ENCODE results near the gene KNSTRN. TPM values are rescaled to one million over a fixed set of nuclear protein-coding genes. Genes with fewer than 3 reads are reported as not detected.

Gene KNSTRN
- total RNA-seq, 2 donors from 2014 or later = 5.4 to 8.4 TPM

GRCh38 chr15:40361640-40362039 lies 20.9 kb upstream of the KNSTRN start:
- DNase-seq (ENCODE audit: low spot score) = no peak
- intact Hi-C loops (cut with DNase I) = no loop called here

- intact Hi-C loops (cut with DNase I) = loop anchor here in 1 of 2 donors (2.0 kb wide), 1 partner anchor 55 kb away; no protein-coding TSS in a partner anchor
- no peak for DNase-seq (ENCODE audit: low spot score)
Measured at GRCh38 chr15:40363611-40364010, 18.9 kb upstream of the KNSTRN start.

DNA sequence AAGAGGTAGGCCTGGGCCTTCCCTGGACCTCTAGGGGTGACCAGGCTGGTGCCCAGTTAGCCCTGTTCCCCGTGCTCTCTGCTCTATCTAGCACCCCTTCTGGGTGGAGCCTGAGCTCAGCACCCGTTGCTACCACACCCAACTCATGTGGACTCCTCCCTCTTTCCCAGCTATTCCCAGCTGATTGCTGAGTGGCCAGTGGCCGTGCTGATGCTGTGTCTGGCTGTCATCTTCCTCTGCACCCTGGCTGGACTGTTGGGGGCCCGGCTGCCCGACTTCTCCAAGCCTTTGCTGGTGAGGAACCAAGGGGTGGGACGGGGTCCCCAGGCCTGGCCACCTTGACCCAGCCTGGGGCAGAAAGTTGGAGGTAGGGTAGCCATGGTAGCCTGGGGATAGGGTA lies 18.3 kb upstream of the KNSTRN start:
- no peak for DNase-seq (ENCODE audit: low spot score)
- intact Hi-C loops (cut with DNase I) = loop anchor here in 1 of 2 donors (2.0 kb wide), 1 partner anchor 55 kb away; no protein-coding TSS in a partner anchor

DNA sequence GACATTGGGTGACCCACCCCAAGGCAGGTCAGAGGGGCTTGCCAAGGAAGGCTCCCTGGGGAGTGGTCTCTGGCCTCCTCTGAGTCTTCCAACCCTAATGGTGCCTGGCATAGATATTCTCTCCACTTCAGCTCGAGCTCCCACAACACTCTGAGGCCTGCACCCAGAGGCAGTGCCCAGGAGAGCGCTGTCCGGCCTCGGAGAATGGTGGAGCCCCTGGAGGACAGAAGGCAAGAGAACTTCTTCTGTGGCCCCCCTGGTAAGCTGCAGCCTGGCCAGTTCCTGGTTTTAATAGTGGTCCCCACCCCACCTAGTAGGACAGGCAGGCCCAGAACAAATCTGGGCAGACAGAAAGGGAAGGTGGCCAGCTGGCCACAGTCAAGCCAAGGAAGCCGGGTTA lies 17.5 kb upstream of the KNSTRN start:
- intact Hi-C loops (cut with DNase I) = loop anchor here in 1 of 2 donors (2.0 kb wide), 1 partner anchor 54 kb away; no protein-coding TSS in a partner anchor
- no peak for DNase-seq (ENCODE audit: low spot score)

GRCh38 chr15:40365624-40366456 lies 16.7 kb upstream of the KNSTRN start:
- intact Hi-C loops (cut with DNase I) = loop anchor here in 1 of 2 donors (2.0 kb wide), 1 partner anchor 53 kb away; no protein-coding TSS in a partner anchor

GRCh38 chr15:40366457-40367370 lies 15.8 kb upstream of the KNSTRN start:
- intact Hi-C loops (cut with DNase I) = no loop called here

More at GRCh38 chr15:40365624-40366456, 16.7 kb upstream of the KNSTRN start:
- DNase-seq (ENCODE audit: low spot score) = no peak

GRCh38 chr15:40367371-40367685 lies 15.2 kb upstream of the KNSTRN start:
- DNase-seq (ENCODE audit: low spot score) = no peak
- intact Hi-C loops (cut with DNase I) = no loop called here

More at GRCh38 chr15:40366457-40367370, 15.8 kb upstream of the KNSTRN start:
- DNase-seq (ENCODE audit: low spot score) = no peak

DNA sequence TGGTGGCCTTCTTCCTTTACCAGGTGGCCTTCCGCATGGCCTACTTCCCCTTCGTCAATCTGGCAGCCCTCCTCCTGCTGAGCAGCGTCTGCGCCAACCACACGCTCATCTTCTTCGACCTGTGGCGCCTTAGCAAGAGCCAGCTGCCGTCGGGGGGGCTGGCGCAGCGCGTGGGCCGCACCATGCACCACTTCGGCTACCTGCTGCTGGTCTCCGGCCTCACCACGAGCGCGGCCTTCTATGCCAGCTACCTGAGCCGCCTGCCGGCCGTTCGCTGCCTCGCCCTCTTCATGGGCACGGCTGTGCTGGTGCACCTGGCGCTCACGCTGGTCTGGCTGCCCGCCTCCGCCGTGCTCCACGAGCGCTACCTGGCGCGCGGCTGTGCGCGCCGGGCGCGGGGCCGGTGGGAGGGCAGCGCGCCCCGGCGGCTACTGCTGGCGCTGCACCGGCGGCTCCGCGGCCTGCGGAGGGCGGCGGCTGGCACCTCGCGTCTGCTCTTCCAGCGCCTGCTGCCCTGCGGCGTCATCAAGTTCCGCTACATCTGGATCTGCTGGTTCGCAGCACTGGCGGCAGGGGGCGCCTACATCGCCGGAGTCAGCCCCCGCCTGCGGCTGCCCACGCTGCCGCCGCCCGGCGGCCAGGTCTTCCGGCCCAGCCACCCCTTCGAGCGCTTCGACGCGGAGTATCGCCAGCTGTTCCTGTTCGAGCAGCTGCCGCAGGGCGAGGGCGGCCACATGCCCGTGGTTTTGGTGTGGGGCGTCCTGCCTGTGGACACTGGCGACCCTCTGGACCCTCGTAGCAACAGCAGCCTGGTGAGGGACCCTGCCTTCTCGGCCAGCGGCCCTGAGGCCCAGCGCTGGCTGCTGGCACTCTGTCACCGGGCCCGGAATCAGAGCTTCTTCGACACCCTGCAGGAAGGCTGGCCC lies 14.6 kb upstream of the KNSTRN start:
- intact Hi-C loops (cut with DNase I) = no loop called here
- peak; percentile 95 for DNase-seq (ENCODE audit: low spot score)

- DNase-seq (ENCODE audit: low spot score) = no peak
- intact Hi-C loops (cut with DNase I) = no loop called here
Measured at GRCh38 chr15:40368719-40369473, 13.6 kb upstream of the KNSTRN start.

GRCh38 chr15:40369474-40369869 lies 13.0 kb upstream of the KNSTRN start:
- no peak for DNase-seq (ENCODE audit: low spot score)
- intact Hi-C loops (cut with DNase I) = no loop called here

DNA sequence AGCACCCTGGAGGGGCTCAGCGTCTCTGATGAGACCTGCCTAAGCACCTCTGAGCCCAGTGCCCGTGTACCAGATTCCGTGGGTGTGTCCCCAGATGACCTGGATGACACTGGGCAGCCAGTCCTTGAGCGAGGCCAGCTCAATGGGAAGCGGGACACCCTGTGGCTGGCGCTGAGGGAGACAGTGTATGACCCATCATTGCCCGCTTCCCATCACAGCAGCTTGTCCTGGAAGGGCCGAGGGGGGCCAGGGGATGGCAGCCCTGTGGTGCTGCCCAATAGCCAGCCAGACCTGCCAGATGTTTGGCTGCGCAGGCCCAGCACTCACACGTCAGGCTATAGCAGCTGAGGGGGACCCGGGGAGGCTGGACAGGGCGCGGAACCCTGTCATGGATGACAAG lies 12.6 kb upstream of the KNSTRN start:
- no peak for DNase-seq (ENCODE audit: low spot score)
- intact Hi-C loops (cut with DNase I) = no loop called here

DNA sequence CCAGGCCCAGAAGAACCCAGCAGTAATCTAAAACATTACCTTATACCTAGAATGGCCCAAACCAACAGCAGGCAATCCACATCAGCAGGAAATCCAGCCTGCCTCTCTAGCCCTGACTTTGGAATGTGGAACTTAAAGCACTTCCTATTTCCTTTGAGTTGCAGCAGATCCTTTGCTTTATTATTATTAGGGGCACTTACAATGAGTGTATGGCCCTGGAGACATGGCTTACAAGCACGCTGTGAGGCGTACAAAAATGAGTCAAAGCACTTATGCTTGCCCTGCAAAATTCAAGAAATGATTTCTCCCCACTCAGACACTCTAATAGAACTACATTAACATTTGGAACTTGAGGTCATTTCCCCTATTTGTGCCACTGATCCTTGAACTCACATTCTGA lies 9.5 kb upstream of the KNSTRN start:
- DNase-seq (ENCODE audit: low spot score) = no peak
- intact Hi-C loops (cut with DNase I) = no loop called here

DNA sequence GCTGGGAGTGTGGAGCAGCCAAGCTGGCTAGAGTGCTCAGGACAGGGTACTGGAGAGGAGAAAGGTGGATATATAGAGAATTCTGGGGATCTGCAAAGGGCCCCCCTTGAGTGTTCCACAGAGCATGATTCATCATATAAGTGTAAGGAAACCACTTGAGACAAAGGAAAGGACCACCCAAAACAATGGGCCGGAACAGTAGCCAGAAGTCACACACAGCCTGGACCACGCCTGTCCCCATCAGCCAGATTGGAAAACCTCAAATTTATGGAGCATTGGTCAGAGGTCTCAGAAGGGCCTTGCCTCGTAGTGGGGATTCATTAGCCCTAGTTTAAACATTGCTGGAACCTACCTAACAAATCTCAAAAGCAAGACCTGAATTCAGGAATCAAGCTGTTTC lies 4.9 kb upstream of the KNSTRN start:
- intact Hi-C loops (cut with DNase I) = no loop called here
- DNase-seq (ENCODE audit: low spot score) = no peak

- intact Hi-C loops (cut with DNase I) = no loop called here
- no peak for DNase-seq (ENCODE audit: low spot score)
Measured at GRCh38 chr15:40379374-40379773, 3.1 kb upstream of the KNSTRN start.

GRCh38 chr15:40379853-40380252 lies 2.7 kb upstream of the KNSTRN start:
- peak; percentile 88 for DNase-seq (ENCODE audit: low spot score)
- intact Hi-C loops (cut with DNase I) = no loop called here

- intact Hi-C loops (cut with DNase I) = no loop called here
- DNase-seq (ENCODE audit: low spot score) = no peak
Measured at GRCh38 chr15:40380636-40381035, 1.9 kb upstream of the KNSTRN start.

GRCh38 chr15:40381818-40382529 lies 547 bp upstream of the KNSTRN start:
- intact Hi-C loops (cut with DNase I) = no loop called here
- DNase-seq (ENCODE audit: low spot score) = no peak

DNA sequence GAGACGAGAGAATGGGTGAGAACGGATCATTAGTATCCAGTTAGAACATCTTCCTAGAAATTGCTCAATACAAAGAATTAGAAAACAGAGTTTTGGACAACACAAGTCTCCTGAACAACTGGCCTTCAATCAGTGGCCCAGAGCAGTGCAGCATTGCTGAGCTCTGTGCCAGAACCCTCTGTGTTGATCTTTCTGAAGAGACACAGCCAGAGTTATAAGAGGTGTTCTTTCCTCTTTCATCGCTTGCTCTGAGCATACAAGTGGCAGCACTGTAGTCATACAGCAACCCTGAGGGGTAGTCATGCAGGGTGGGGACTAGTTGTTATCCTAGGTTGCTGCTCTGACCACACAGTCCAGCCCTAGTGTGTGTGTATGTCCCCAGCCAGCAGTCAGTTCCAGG lies 4.0 kb downstream of the KNSTRN start:
- no peak for DNase-seq (ENCODE audit: low spot score)
- intact Hi-C loops (cut with DNase I) = loop anchor here in 1 of 2 donors (5.0 kb wide), 1 partner anchor 1531 kb away; no protein-coding TSS in a partner anchor
